T-cell (primary cell): Measurements from ENCODE around the gene MITF. TPM values are rescaled to one million over a fixed set of nuclear protein-coding genes. Genes with fewer than 3 reads are reported as not detected.

Source experiments
- ATAC-seq, 4 experiments: fragments of 200-7000 bp in 3 of 4; fragments of 150-1000 bp in 1 of 4; cut with Tn5 transposase; replicated peaks in 1 of 4; 1 replicate in 3 of 4; 2 replicates in 1 of 4; pipeline ENCODE4 v1.10.0; 2021; ENCODE audit warnings: moderate library complexity in 3 of 4, mild to moderate bottlenecking in 2 of 4, moderate number of reproducible peaks in 1 of 4
- CTCF ChIA-PET, 2 donors: fragments of 300-600 bp; sonication (Branson Sonifier 250); formaldehyde crosslinking; loops; one replicate each; lab custom pipeline; 2022; ENCODE audit warnings: antibody characterized with exemption in 2 of 2; lab: Charles Lee
- POLR2A ChIA-PET, 2 donors: fragments of 300-600 bp; sonication (Branson Sonifier 250); formaldehyde crosslinking; loops; one replicate each; lab custom pipeline; 2022; ENCODE audit warnings: antibody characterized with exemption in 2 of 2; lab: Charles Lee
- DNase-seq, 35 experiments: peaks; one replicate each; pipeline versions ENCODE4 v3.0.0 to v3.0.0-alpha.2; 2013 to 2023
- H3K27ac ChIP-seq: one replicate; pipeline ENCODE4 v1.5.1; 2013; ENCODE audit warnings: low read length
- H3K27me3 ChIP-seq, 2 experiments: replicated peaks in 1 of 2; 1 replicate in 1 of 2; 2 replicates in 1 of 2; pipeline versions ENCODE4 v1.6.1 to v1.7.0; 2013; ENCODE audit warnings: low read length in 1 of 2, mixed read lengths in 1 of 2; ENCODE audit not compliant: control insufficient read depth in 2 of 2, insufficient read depth in 2 of 2; ENCODE audit errors: extremely low read depth in 1 of 2
- H3K36me3 ChIP-seq, 2 donors: 1 replicate in 1 of 2; 2 replicates in 1 of 2; pipeline versions ENCODE4 v1.6.1 to v1.7.0; 2013; ENCODE audit warnings: low read length in 1 of 2; ENCODE audit not compliant: control insufficient read depth in 2 of 2, insufficient read depth in 1 of 2; ENCODE audit errors: extremely low read depth in 1 of 2
- H3K4me1 ChIP-seq, 2 experiments: 1 replicate in 1 of 2; 2 replicates in 1 of 2; pipeline versions ENCODE4 v1.6.1 to v1.7.0; 2013; ENCODE audit warnings: low read length in 2 of 2, mixed read lengths in 1 of 2; ENCODE audit not compliant: insufficient read depth in 2 of 2, control insufficient read depth in 1 of 2; ENCODE audit errors: extremely low read depth in 1 of 2
- H3K4me3 ChIP-seq, 2 donors: 1 replicate in 1 of 2; 2 replicates in 1 of 2; pipeline versions ENCODE4 v1.5.1 to v1.7.0; 2013; ENCODE audit warnings: mild to moderate bottlenecking in 2 of 2, low read length in 1 of 2, moderate library complexity in 1 of 2; ENCODE audit not compliant: control insufficient read depth in 1 of 2; ENCODE audit errors: extremely low read depth in 1 of 2
- H3K9me3 ChIP-seq: 2 replicates; pipeline ENCODE4 v1.7.0; 2013
- H3K27ac Mint-ChIP-seq, 2 donors: one replicate each; pipeline ENCODE4 v1.8.0; 2020 to 2021; ENCODE audit warnings: mild to moderate bottlenecking in 2 of 2, mixed read lengths in 2 of 2
- H3K27me3 Mint-ChIP-seq, 2 donors: one replicate each; pipeline ENCODE4 v1.8.0; 2021 to 2022; ENCODE audit warnings: mixed read lengths in 2 of 2
- H3K36me3 Mint-ChIP-seq: one replicate; pipeline ENCODE4 v1.8.0; 2021; ENCODE audit warnings: mixed read lengths
- H3K4me1 Mint-ChIP-seq, 3 donors: one replicate each; pipeline ENCODE4 v1.8.0; 2020 to 2022; ENCODE audit warnings: mixed read lengths in 3 of 3, mild to moderate bottlenecking in 1 of 3
- H3K4me3 Mint-ChIP-seq, 3 donors: one replicate each; pipeline ENCODE4 v1.8.0; 2020 to 2022; ENCODE audit warnings: mild to moderate bottlenecking in 3 of 3, mixed read lengths in 3 of 3, moderate library complexity in 3 of 3
- H3K9me3 Mint-ChIP-seq, 3 donors: one replicate each; pipeline ENCODE4 v1.8.0; 2020 to 2022; ENCODE audit warnings: mixed read lengths in 3 of 3
- WGBS: methylation state at CpG from one replicate; pipeline ENCODE4 v1.1.5; 2013; ENCODE audit warnings: missing lambda C conversion rate; ENCODE audit not compliant: insufficient coverage; 5-methylcytosine and 5-hydroxymethylcytosine counted together
- total RNA-seq, 35 experiments: library from RNA in 6 of 35; stranded (reverse) in 6 of 35; fragments of 120-200 nt in 1 of 35; gene quantifications; one replicate each; pipeline versions ENCODE4 v1.2.1 to v1.2.4 and lab custom pipeline; 2013 to 2026

Gene MITF
- total RNA-seq, 5 donors from 2014 or later (not counting 1 experiment from before 2014, with no cell fraction given) = 0.09 to 0.51 (median 0.24) TPM; not detected in 1

GRCh38 chr3:69842789-69843188 is 103.5 kb downstream of the MITF start:
- Histone ChIP-seq H3K36me3 (no peaks in the 10 kb centered on the region), H3K4me1 (no peaks in the 10 kb centered on the region), H3K27me3 (no peaks in the 10 kb centered on the region), H3K4me3 (no peak overlapping the region), H3K27ac (no peak overlapping the region), H3K9me3 (no peaks in the 10 kb centered on the region)
- no peak overlapping the region for H3K4me3 Mint-ChIP-seq
- DNase-seq = no peak
- no CpG with 5 or more reads among the region's 3 CpGs for WGBS
- ChIA-PET CTCF (no interaction called here), POLR2A (no interaction called here)
- H3K27me3 Mint-ChIP-seq = no peaks in the 10 kb centered on the region
- ATAC-seq = no peak
- H3K9me3 Mint-ChIP-seq = no peaks in the 10 kb centered on the region
- H3K27ac Mint-ChIP-seq = no peak overlapping the region
- H3K4me1 Mint-ChIP-seq = no peaks in the 10 kb centered on the region
- no peaks in the 10 kb centered on the region for H3K36me3 Mint-ChIP-seq

- H3K9me3 ChIP-seq = no peaks in the 10 kb centered on the region
- POLR2A ChIA-PET = no interaction called here
- no peak overlapping the region for H3K4me3 Mint-ChIP-seq
- ATAC-seq = no peak
- H3K4me1 ChIP-seq = no peaks in the 10 kb centered on the region
- H3K27me3 ChIP-seq = no peaks in the 10 kb centered on the region
- no peaks in the 10 kb centered on the region for H3K27me3 Mint-ChIP-seq
- no peak overlapping the region for H3K27ac ChIP-seq
- no CpG with 5 or more reads among the region's 1 CpG for WGBS
- DNase-seq = no peak
- CTCF ChIA-PET = no interaction called here
- H3K36me3 ChIP-seq = no peaks in the 10 kb centered on the region
- no peak overlapping the region for H3K27ac Mint-ChIP-seq
- H3K4me3 ChIP-seq = no peak overlapping the region
- H3K4me1 Mint-ChIP-seq = no peaks in the 10 kb centered on the region
- H3K9me3 Mint-ChIP-seq = no peaks in the 10 kb centered on the region
- H3K36me3 Mint-ChIP-seq = no peaks in the 10 kb centered on the region
Observed at GRCh38 chr3:69844706-69845105, 105.4 kb downstream of the MITF start.

GRCh38 chr3:69847303-69847702 is 108.0 kb downstream of the MITF start:
- no peaks in the 10 kb centered on the region for H3K36me3 ChIP-seq
- H3K27ac ChIP-seq = no peak overlapping the region
- DNase-seq (no peak), ATAC-seq (no peak)
- H3K9me3 ChIP-seq = no peaks in the 10 kb centered on the region
- H3K4me1 ChIP-seq = no peaks in the 10 kb centered on the region
- no peaks in the 10 kb centered on the region for H3K36me3 Mint-ChIP-seq
- no CpG with 5 or more reads among the region's 3 CpGs for WGBS
- CTCF ChIA-PET = no interaction called here
- H3K27me3 Mint-ChIP-seq = no peaks in the 10 kb centered on the region
- POLR2A ChIA-PET = no interaction called here
- no peaks in the 10 kb centered on the region for H3K9me3 Mint-ChIP-seq
- H3K4me3 ChIP-seq = no peak overlapping the region
- no peaks in the 10 kb centered on the region for H3K27me3 ChIP-seq
- no peak overlapping the region for H3K4me3 Mint-ChIP-seq
- no peak overlapping the region for H3K27ac Mint-ChIP-seq
- H3K4me1 Mint-ChIP-seq = no peaks in the 10 kb centered on the region

- H3K27ac ChIP-seq = no peak overlapping the region
- ChIA-PET POLR2A (interaction anchor here in 1 of 2 donors (0.5 kb wide), 1 partner anchor 645 kb away, joined by 3 read pairs; no protein-coding TSS in a partner anchor), CTCF (interaction anchor here in 1 of 2 donors (0.5 kb wide), 1 partner anchor 8 kb away, joined by 4 read pairs; no protein-coding TSS in a partner anchor)
- H3K4me3 ChIP-seq = no peak overlapping the region
- no peaks in the 10 kb centered on the region for H3K27me3 ChIP-seq
- Mint-ChIP-seq H3K36me3 (no peaks in the 10 kb centered on the region), H3K4me1 (no peaks in the 10 kb centered on the region), H3K27me3 (no peaks in the 10 kb centered on the region), H3K4me3 (no peak overlapping the region), H3K27ac (no peak overlapping the region), H3K9me3 (no peaks in the 10 kb centered on the region)
- no peaks in the 10 kb centered on the region for H3K4me1 ChIP-seq
- ATAC-seq (no peak), DNase-seq (no peak)
- WGBS = 100% methylated on average over 1 of the region's 3 CpGs
- no peaks in the 10 kb centered on the region for H3K9me3 ChIP-seq
- H3K36me3 ChIP-seq = no peaks in the 10 kb centered on the region
Observed at GRCh38 chr3:69848113-69848512, 108.8 kb downstream of the MITF start.

- Histone ChIP-seq H3K4me1 (no peaks in the 10 kb centered on the region), H3K27ac (no peak overlapping the region), H3K36me3 (no peaks in the 10 kb centered on the region), H3K27me3 (no peaks in the 10 kb centered on the region), H3K9me3 (no peaks in the 10 kb centered on the region), H3K4me3 (no peak overlapping the region)
- DNase-seq = no peak
- Mint-ChIP-seq H3K27ac (no peak overlapping the region), H3K27me3 (no peaks in the 10 kb centered on the region), H3K4me3 (no peak overlapping the region), H3K9me3 (no peaks in the 10 kb centered on the region), H3K4me1 (no peaks in the 10 kb centered on the region), H3K36me3 (no peaks in the 10 kb centered on the region)
- CTCF ChIA-PET = no interaction called here
- POLR2A ChIA-PET = no interaction called here
- no peak for ATAC-seq
Observed at GRCh38 chr3:69850849-69851248, 111.6 kb downstream of the MITF start.

GRCh38 chr3:69853027-69853426 is 113.8 kb downstream of the MITF start:
- H3K4me3 ChIP-seq = no peak overlapping the region
- no peak overlapping the region for H3K27ac ChIP-seq
- DNase-seq (no peak), ATAC-seq (no peak)
- H3K9me3 ChIP-seq = no peaks in the 10 kb centered on the region
- Mint-ChIP-seq H3K36me3 (no peaks in the 10 kb centered on the region), H3K27me3 (no peaks in the 10 kb centered on the region), H3K9me3 (no peaks in the 10 kb centered on the region), H3K4me3 (no peak overlapping the region), H3K27ac (no peak overlapping the region), H3K4me1 (no peaks in the 10 kb centered on the region)
- CTCF ChIA-PET = no interaction called here
- POLR2A ChIA-PET = no interaction called here
- H3K36me3 ChIP-seq = no peaks in the 10 kb centered on the region
- no peaks in the 10 kb centered on the region for H3K27me3 ChIP-seq
- WGBS = 33% methylated on average over 1 of the region's 3 CpGs
- no peaks in the 10 kb centered on the region for H3K4me1 ChIP-seq
